A673 (cell line): ENCODE results near the gene GBE1.

Source experiments
- CTCF ChIP-seq: fragments of 300-800, 200-600 bp; sonication (generic); conservative IDR thresholded peaks from 2 replicates; pipeline ENCODE4 v1.5.1; 2017; ENCODE audit warnings: low read depth, mild to moderate bottlenecking, antibody characterized with exemption, low read length, moderate library complexity, mixed read lengths
- EZH2 ChIP-seq: fragments of 200-600 bp; sonication (generic); IDR thresholded peaks from 2 replicates; pipeline ENCODE4 v1.6.1; 2017; ENCODE audit warnings: borderline replicate concordance, low read depth, mild to moderate bottlenecking, mixed read lengths, antibody characterized with exemption, low read length; ENCODE audit not compliant: poor library complexity, severe bottlenecking

- TF ChIP-seq CTCF (no peak), EZH2 (no peak)
These were observed 66.8 kb downstream of the GBE1 start for GRCh38 chr3:81694662-81695061.
